GM06990 (cell line): ENCODE measurements around the gene CELSR1.

Experiments
- DNase-seq: peaks from one replicate; pipeline ENCODE4 v3.0.0-alpha.2; 2011; ENCODE audit not compliant: insufficient read length; ENCODE audit errors: extremely low read depth
- H3K27me3 ChIP-seq: replicated peaks from 2 replicates; pipeline ENCODE4 v1.6.0; 2011; ENCODE audit warnings: low read length; ENCODE audit not compliant: control insufficient read depth, insufficient read depth
- H3K36me3 ChIP-seq: 2 replicates; pipeline ENCODE4 v1.5.1; 2011; ENCODE audit warnings: low read length; ENCODE audit not compliant: control insufficient read depth, insufficient read depth
- H3K4me3 ChIP-seq: replicated peaks from 2 replicates; pipeline ENCODE4 v1.5.1; 2011; ENCODE audit warnings: low read depth, mild to moderate bottlenecking, control low read depth, low read length
- CTCF ChIP-seq: IDR thresholded peaks from 2 replicates; pipeline ENCODE4 v1.5.1; 2011; ENCODE audit warnings: low read length, control low read depth, mild to moderate bottlenecking, inconsistent platforms; ENCODE audit not compliant: insufficient read depth, poor library complexity, severe bottlenecking

Gene CELSR1

GRCh38 chr22:46549971-46550641 lies 12.7 kb upstream of the CELSR1 start:
- Histone ChIP-seq H3K36me3 (no peaks in the 10 kb centered on the region), H3K4me3 (no peak overlapping the region), H3K27me3 (no peaks in the 10 kb centered on the region; the same call in 1 of the 2 replicates)
- no peak for TF ChIP-seq CTCF
- DNase-seq = no peak

DNA sequence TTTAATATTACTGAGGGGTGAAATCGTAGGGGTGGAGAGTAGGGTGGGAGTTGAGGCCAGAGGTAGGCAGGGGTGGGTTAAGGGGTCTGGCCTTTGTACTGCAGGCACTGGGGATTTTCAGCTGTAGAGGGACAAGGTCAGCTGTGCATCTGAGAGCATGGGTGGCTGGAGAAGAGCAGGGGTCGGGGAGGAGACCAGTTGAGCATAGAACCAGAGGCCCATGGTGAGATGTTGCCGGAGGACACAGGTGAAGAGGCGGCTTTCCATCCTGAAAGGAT lies 12.1 kb upstream of the CELSR1 start:
- TF ChIP-seq CTCF = no peak
- no peak for DNase-seq
- no peak overlapping the region for H3K4me3 ChIP-seq

GRCh38 chr22:46547883-46548244 lies 10.4 kb upstream of the CELSR1 start:
- Histone ChIP-seq H3K36me3 (no peaks in the 10 kb centered on the region), H3K4me3 (no peak overlapping the region), H3K27me3 (no peaks in the 10 kb centered on the region; the same call in 1 of the 2 replicates)
- no peak for TF ChIP-seq CTCF
- DNase-seq = no peak

More for the DNA sequence above, 12.1 kb upstream of the CELSR1 start:
- no peaks in the 10 kb centered on the region for H3K36me3 ChIP-seq
- H3K27me3 ChIP-seq = no peaks in the 10 kb centered on the region; the same call in 1 of the 2 replicates

DNA sequence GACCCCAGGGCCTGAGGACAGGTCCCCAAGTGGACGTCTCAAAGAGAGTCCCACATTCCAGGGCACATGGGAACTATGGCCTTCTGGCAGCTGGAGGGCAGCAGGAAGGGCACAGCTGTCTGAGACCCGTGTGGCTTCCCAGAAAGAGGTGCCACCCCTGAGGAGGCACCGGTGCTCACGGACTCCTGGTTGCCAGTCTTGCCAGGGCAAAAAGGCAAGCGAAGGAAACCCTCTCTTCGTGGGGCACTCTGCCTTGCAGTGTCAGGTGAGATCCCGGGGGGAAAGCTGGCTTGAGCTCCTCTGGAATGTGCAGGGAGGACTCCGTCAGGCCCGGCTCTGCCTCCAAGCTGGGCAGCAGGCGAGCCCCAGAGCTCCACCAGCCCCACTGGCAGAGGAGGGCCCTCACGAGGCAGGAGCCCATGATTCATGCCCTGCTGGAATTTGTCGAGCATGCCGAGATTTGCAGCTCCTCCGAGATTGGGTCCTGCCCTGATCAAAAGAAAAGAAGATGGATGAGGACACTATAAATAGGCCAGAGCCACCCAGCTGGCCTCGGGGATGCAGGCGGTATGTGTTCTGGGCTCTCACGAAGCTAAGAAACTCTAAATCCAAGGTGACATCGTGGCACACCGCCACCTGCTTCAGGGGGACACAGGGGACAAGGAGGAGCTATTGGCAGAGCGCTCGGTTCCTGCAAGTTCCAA lies 9.9 kb upstream of the CELSR1 start:
- Histone ChIP-seq H3K4me3 (no peak overlapping the region), H3K27me3 (no peaks in the 10 kb centered on the region; the same call in 1 of the 2 replicates), H3K36me3 (no peaks in the 10 kb centered on the region)
- no peak for TF ChIP-seq CTCF
- DNase-seq = no peak

DNA sequence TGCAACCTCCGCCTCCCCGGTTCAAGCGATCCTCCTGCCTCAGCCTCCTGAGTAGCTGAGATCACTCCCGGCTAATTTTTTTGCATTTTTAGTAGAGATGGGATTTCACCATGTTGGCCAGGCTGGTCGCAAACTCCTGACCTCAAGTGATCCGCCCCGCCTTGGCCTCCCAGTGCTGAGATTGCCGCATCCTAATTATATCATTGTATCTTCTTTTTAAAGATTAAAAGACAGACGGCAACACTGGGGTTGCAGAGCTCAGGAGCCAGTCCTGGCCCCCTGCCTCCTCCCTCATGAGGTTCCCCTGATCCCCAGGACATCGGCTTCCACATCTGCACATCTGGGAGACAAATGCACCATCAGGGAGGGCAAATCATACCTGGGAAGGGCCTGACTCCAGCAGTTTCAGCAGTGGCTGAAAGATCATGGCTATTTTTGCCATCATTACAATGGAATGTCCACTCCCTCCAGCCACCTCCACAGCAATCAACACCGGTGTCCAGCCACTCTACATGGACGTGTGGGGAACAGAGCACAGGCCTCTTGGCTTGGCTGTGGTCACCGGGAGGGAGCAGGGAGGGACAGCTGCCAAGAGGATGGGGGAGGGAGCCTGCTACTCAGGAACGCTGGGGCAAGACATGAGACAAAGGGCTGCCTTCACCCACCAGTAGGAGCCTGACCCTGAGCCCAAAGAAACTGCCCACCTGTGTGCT lies 9.2 kb upstream of the CELSR1 start:
- no peak for DNase-seq
- no peaks in the 10 kb centered on the region for H3K36me3 ChIP-seq
- H3K4me3 ChIP-seq = no peak overlapping the region
- H3K27me3 ChIP-seq = no peaks in the 10 kb centered on the region; the same call in 1 of the 2 replicates
- no peak for TF ChIP-seq CTCF
